Epithelial cell of esophagus (primary cell): Measurements from ENCODE around the gene NFYC.

Experiments used
- DNase-seq: peaks from one replicate; pipeline ENCODE4 v3.0.0; 2010; ENCODE audit warnings: low read depth
- H3K4me3 ChIP-seq: 2 replicates; pipeline ENCODE4 v1.5.1; 2011; ENCODE audit warnings: mild to moderate bottlenecking, low read length, control low read depth
- CTCF ChIP-seq: IDR thresholded peaks from 2 replicates; pipeline ENCODE4 v1.5.1; 2011; ENCODE audit warnings: low read depth, mild to moderate bottlenecking, low read length, control low read depth, inconsistent platforms; ENCODE audit not compliant: insufficient read depth; ENCODE audit errors: missing control alignments

The NFYC gene

GRCh38 chr1:40734882-40735628, 43.6 kb downstream of the NFYC start:
- H3K4me3 ChIP-seq, result no peak overlapping the region
- TF ChIP-seq CTCF, result no peak
- no peak for DNase-seq

- no peak for TF ChIP-seq CTCF
- no peak overlapping the region for H3K4me3 ChIP-seq
- DNase-seq, result peak; percentile 90
Measured at GRCh38 chr1:40736085-40736531, 44.6 kb downstream of the NFYC start.

GRCh38 chr1:40738831-40739230, 47.3 kb downstream of the NFYC start:
- DNase-seq, result no peak
- TF ChIP-seq CTCF, result no peak
- H3K4me3 ChIP-seq, result no peak overlapping the region

GRCh38 chr1:40739455-40740008, 48.0 kb downstream of the NFYC start:
- no peak for TF ChIP-seq CTCF
- H3K4me3 ChIP-seq, result no peak overlapping the region
- DNase-seq, result no peak

- no peak overlapping the region for H3K4me3 ChIP-seq
- no peak for TF ChIP-seq CTCF
- DNase-seq, result no peak
Measured at GRCh38 chr1:40740039-40740996, 48.8 kb downstream of the NFYC start.

- no peak for DNase-seq
- TF ChIP-seq CTCF, result no peak
- H3K4me3 ChIP-seq, result no peak overlapping the region
Measured at GRCh38 chr1:40740997-40741736, 49.7 kb downstream of the NFYC start.
